HEK293T (cell line): ENCODE measurements around the gene CCDC127.
"Not testable (repeated sequence)": the region's sequence is repeated elsewhere in the genome, so short reads cannot be mapped to it uniquely, and the experiment has no call there.

Experiments used
- ARNT ChIP-seq: fragments of 450-650 bp; IDR thresholded peaks from 2 replicates; pipeline ENCODE4 v1.6.1; 2017; ENCODE audit warnings: mild to moderate bottlenecking
- BHLHE40 ChIP-seq: fragments of 450-650 bp; IDR thresholded peaks from 2 replicates; pipeline ENCODE4 v1.6.1; 2016; ENCODE audit warnings: mild to moderate bottlenecking, moderate library complexity, borderline replicate concordance
- ELF4 ChIP-seq: fragments of 450-650 bp; IDR thresholded peaks from 2 replicates; pipeline ENCODE4 v1.6.1; 2017; ENCODE audit warnings: antibody characterized with exemption
- FOXM1 ChIP-seq: fragments of 450-650 bp; IDR thresholded peaks from 2 replicates; pipeline ENCODE4 v1.6.1; 2017; ENCODE audit warnings: mild to moderate bottlenecking, borderline replicate concordance
- HDGF ChIP-seq: fragments of 450-650 bp; IDR thresholded peaks from 2 replicates; pipeline ENCODE4 v1.6.1; 2017; ENCODE audit warnings: antibody characterized with exemption, borderline replicate concordance
- L3MBTL2 ChIP-seq: fragments of 450-650 bp; conservative IDR thresholded peaks from 2 replicates; pipeline ENCODE4 v1.6.1; 2016; ENCODE audit warnings: mild to moderate bottlenecking
- LEF1 ChIP-seq: fragments of 450-650 bp; IDR thresholded peaks from 2 replicates; pipeline ENCODE4 v1.6.1; 2017; ENCODE audit warnings: mild to moderate bottlenecking, borderline replicate concordance
- NFRKB ChIP-seq: fragments of 450-650 bp; IDR thresholded peaks from 2 replicates; pipeline ENCODE4 v1.6.1; 2016; ENCODE audit warnings: mild to moderate bottlenecking, moderate library complexity
- SP1 ChIP-seq: fragments of 450-650 bp; IDR thresholded peaks from 2 replicates; pipeline ENCODE4 v1.6.1; 2017
- SUZ12 ChIP-seq: fragments of 450-650 bp; IDR thresholded peaks from 2 replicates; pipeline ENCODE4 v1.6.1; 2016; ENCODE audit warnings: mild to moderate bottlenecking
- TARDBP ChIP-seq: fragments of 450-650 bp; IDR thresholded peaks from 2 replicates; pipeline ENCODE4 v1.6.1; 2016
- ZNF384 ChIP-seq: fragments of 450-650 bp; IDR thresholded peaks from 2 replicates; pipeline ENCODE4 v1.6.1; 2016

DNA sequence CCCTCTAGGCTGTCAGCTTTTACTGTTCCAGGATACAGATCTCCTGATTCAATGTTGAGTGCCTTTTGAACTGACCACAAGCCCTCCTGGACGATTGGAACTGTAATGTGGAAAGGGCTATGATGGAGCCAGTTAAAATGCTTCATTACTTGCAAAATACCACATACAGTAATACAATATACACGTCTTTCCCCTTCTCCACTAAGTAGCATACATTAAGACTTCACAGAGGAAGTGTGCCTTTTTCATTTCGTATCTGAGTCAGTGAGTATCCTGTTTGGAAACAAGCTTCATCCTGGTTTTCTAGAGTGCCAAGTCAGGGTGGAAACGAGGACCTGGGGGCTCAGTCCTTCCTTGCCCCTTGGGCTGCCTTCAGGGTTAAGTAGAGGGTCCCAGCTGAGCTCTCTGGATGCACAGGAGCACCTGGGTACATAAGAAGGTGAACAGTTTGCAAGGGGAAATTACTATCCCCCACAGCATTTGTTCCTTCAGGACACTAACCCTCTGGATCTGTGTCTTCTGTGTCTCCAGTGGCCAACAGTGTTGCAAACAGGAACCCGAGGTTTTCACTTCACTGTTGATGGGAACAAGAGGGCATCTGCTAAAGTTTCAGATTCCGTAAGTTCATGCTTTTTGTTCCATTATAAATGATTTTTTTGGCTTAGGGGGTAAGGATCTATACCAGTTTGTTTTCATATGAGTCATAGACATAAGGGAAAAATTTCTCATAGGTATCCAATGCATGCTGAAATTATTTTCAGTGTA lies 5.2 kb upstream of the CCDC127 start:
- TF ChIP-seq ZNF384, BHLHE40, ELF4, LEF1, FOXM1, HDGF, SP1, L3MBTL2, ARNT, SUZ12, NFRKB, TARDBP: not testable (repeated sequence)
